Hematopoietic multipotent progenitor cell treated with erythropoietin and hydrocortisone succinate and interleukin-3 and kit ligand, for 4 days (in vitro differentiated cells): ENCODE results near the gene PPP1R3A.
"Not testable (repeated sequence)": the region's sequence is repeated elsewhere in the genome, so short reads cannot be mapped to it uniquely, and the experiment has no call there.

ENCODE experiments used
- DNase-seq: peaks from one replicate; pipeline ENCODE4 v3.0.0-alpha.2; 2015

The PPP1R3A gene

GRCh38 chr7:113918946-113919345 is at the start of gene PPP1R3A:
Gene PPP1R3A (minus strand): TSS chr7:113919009. CDS start chr7:113918996, 13 bp downstream.
- DNase-seq: no peak

GRCh38 chr7:113963356-113963755 is 44.5 kb upstream of the PPP1R3A start:
- DNase-seq: no peak

GRCh38 chr7:113959910-113960309 is 41.1 kb upstream of the PPP1R3A start:
- DNase-seq: no peak

GRCh38 chr7:113955157-113955556 is 36.3 kb upstream of the PPP1R3A start:
- DNase-seq: no peak

- no peak for DNase-seq
These were observed 34.7 kb upstream of the PPP1R3A start for GRCh38 chr7:113953553-113953952.

GRCh38 chr7:113945018-113945938 is 26.5 kb upstream of the PPP1R3A start:
- DNase-seq: no peak

GRCh38 chr7:113936982-113937381 is 18.2 kb upstream of the PPP1R3A start:
- no peak for DNase-seq

- no peak for DNase-seq
These were observed 17.7 kb upstream of the PPP1R3A start for GRCh38 chr7:113936535-113936934.

GRCh38 chr7:113929389-113929788 is 10.6 kb upstream of the PPP1R3A start:
- DNase-seq: not testable (repeated sequence)

- no peak for DNase-seq
These were observed 9.3 kb upstream of the PPP1R3A start for GRCh38 chr7:113928112-113928511.

- no peak for DNase-seq
These were observed 3.2 kb upstream of the PPP1R3A start for GRCh38 chr7:113922049-113922448.

- no peak for DNase-seq
These were observed 2.6 kb upstream of the PPP1R3A start for GRCh38 chr7:113921363-113921762.

GRCh38 chr7:113917840-113918239 is 969 bp downstream of the PPP1R3A start:
- DNase-seq: no peak

GRCh38 chr7:113915956-113916355 is 2.9 kb downstream of the PPP1R3A start:
- DNase-seq: no peak

- DNase-seq: no peak
These were observed 5.9 kb downstream of the PPP1R3A start for GRCh38 chr7:113912876-113913275.

GRCh38 chr7:113907617-113908016 is 11.2 kb downstream of the PPP1R3A start:
- no peak for DNase-seq

GRCh38 chr7:113904521-113904920 is 14.3 kb downstream of the PPP1R3A start:
- DNase-seq: no peak

GRCh38 chr7:113892818-113893217 is 26.0 kb downstream of the PPP1R3A start:
- peak; percentile 2 for DNase-seq

GRCh38 chr7:113891828-113892227 is 27.0 kb downstream of the PPP1R3A start:
- no peak for DNase-seq

- DNase-seq: no peak
These were observed 27.8 kb downstream of the PPP1R3A start for GRCh38 chr7:113891031-113891350.

- no peak for DNase-seq
These were observed 28.3 kb downstream of the PPP1R3A start for GRCh38 chr7:113890331-113891030.

GRCh38 chr7:113883096-113883495 is 35.7 kb downstream of the PPP1R3A start:
- no peak for DNase-seq

GRCh38 chr7:113880559-113880958 is 38.2 kb downstream of the PPP1R3A start:
- DNase-seq: no peak

- DNase-seq: no peak
These were observed 40.3 kb downstream of the PPP1R3A start for GRCh38 chr7:113878394-113878992.
